HG03520 (cell line): Measurements from ENCODE around the gene IRAG1.
"Not testable (repeated sequence)": the region's sequence is repeated elsewhere in the genome, so short reads cannot be mapped to it uniquely, and the experiment has no call there.

Experiments used
- ATAC-seq: cut with Tn5 transposase; IDR thresholded peaks from one replicate; pipeline ENCODE4 v1.9.1; 2021; ENCODE audit warnings: mild to moderate bottlenecking, moderate library complexity; ENCODE audit not compliant: unreplicated experiment

IRAG1 gene

GRCh38 chr11:10701982-10702381 lies 8.4 kb upstream of the IRAG1 start:
- no peak for ATAC-seq

- no peak for ATAC-seq
Measured at GRCh38 chr11:10699072-10699471, 5.5 kb upstream of the IRAG1 start.

DNA sequence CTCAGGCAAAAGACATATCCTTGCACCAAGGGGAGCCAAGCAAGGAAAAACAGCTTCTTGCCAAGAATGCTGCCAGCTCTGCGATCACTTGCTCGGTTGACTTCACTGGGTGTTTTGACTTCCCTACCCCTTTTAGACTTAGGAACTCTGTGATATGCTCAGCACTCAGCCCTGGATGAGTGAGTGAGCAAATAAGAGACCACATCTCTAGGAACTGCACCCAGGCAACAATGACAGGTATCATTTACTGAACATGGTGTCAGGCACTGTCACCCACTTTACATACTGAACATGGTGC lies 3.7 kb upstream of the IRAG1 start:
- no peak for ATAC-seq

DNA sequence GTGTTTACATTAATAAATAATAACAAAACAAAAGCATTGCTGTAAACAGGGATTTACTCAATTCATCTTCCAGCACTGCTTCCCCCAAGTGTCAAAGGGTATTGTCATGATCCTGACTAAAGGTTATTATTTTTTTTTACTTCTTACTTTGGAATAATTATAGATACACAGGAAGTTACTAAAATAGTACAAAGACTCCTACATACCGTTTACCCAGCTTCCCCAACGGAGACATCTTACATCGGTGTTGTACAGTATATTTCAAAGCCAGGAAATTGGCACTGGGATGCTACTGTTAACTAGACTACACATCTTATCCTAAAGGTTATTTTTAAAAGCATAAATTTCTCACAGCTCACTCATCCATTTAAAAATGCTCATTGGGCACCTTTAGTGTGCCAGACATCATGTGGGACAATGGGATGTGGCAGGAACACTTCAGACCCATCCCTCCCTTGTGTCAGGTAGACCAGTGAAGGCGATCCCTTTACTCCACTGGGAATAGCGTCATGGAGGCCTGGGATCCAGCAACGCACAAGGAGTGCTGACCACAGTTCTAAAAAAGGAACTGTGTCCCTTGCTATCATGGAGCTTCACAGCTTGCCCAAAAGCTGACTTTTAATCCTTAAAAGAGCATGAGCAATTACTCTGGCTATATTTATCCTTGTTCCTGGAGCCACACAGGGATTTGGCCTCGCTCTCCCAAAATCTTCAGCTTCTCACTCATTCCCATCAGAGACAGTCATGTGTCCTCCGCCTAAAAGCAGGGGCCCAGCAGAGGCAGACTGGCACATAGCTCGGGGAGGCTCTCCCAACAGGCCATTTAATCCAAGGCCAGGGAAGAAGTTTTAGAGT lies 3.1 kb upstream of the IRAG1 start:
- ATAC-seq = no peak

DNA sequence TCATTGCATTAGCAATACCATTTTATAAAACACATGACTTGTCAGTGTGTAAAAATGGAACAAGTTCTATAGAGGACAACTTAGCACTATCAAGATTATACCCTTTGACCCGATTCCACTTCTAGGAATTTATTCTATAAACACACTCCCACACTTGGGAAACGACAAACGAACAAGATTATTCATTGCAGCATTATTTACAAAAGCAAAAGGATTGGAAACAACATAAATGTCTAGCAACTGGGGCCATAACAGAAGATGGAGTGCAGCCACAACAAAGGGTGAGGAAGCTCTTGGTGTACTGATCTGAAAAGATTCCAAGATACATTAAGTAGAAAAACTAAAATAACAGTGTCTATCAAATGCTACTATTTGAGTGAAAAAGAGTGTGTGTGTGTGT lies 2.3 kb upstream of the IRAG1 start:
- ATAC-seq = no peak

GRCh38 chr11:10694486-10695239 lies 1.1 kb upstream of the IRAG1 start:
- no peak for ATAC-seq

- ATAC-seq = no peak
Measured at GRCh38 chr11:10692531-10693115, 932 bp downstream of the IRAG1 start.

DNA sequence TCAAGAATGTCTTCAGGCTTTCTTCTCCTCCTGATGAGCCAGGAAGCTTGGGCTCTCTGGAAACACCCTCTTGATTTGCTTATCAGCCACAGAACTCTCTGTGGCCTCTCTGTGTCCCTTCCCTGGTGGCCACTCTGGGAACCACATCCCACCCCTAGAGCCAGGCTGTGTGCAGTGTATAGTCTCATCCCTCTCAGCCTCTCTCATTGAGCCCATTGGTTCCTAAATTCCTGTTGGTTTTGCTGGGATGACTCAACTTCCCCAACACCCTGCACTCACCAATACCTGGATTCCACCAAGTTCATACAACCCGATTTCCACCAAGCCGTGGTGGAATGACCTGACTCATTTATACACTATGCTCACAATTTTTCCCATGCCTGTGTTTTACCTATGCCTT lies 5.2 kb downstream of the IRAG1 start:
- ATAC-seq = no peak

- no peak for ATAC-seq
Measured at GRCh38 chr11:10686311-10686710, 7.2 kb downstream of the IRAG1 start.

- ATAC-seq = no peak
Measured at GRCh38 chr11:10683429-10683828, 10.1 kb downstream of the IRAG1 start.

- ATAC-seq = no peak
Measured at GRCh38 chr11:10680956-10681487, 12.5 kb downstream of the IRAG1 start.

- ATAC-seq = not testable (repeated sequence)
Measured at GRCh38 chr11:10680279-10680678, 13.3 kb downstream of the IRAG1 start.

DNA sequence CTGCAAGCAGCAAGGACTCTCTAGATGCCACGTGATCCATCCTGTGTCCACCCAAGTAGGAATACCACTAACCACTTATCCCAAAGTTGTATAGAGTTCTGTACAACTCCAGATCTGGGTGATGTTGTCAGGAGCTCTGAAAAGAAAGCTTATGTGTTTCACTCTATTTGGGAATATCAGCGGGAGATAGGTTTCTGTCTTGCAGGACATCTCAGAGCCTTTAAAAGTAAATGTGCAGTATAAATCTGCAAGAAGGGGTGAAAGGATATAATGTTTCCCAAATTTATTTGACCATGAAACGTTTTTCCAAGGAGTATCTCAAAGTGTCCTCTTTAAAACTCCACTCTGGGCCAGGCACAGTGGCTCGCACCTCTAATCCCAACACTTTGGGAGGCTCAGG lies 13.9 kb downstream of the IRAG1 start:
- no peak for ATAC-seq

DNA sequence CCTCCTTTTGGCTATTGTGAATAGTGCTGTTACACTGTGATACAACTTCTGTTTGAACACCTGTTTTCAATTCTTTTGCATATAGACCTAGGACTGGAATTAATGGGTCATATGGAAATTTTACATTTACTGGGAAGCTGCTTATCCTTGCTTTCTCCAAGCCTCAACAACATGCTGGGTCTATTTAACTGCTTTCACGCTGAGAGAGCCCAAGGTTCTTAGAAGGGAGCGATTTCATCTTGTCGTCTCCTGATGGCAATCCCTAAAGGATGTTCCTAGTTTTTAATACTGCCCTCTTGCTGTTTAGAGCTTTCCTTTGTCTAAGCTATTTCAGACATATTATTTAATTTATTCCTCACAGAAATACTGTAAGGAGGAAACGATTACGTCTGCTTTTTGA lies 15.5 kb downstream of the IRAG1 start:
- ATAC-seq = no peak

DNA sequence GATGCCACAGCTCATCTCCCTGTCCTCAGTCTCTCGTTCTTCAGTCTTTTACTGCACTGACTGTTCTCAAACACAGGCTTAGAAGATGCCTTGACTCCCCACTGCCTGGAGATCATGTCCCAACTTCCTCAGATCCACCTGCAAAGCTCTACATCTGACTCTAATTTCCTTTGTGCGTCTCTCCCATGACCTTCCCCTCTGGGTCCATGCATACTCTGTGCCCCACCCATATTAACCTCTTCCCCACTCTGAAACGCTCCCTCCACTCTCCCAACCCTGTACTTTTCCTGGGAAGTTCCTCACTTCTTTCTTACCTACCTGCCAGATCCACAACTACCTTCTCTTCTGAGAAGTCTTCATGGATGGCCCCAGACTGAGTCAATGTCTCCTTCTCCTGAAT lies 16.6 kb downstream of the IRAG1 start:
- ATAC-seq = no peak

DNA sequence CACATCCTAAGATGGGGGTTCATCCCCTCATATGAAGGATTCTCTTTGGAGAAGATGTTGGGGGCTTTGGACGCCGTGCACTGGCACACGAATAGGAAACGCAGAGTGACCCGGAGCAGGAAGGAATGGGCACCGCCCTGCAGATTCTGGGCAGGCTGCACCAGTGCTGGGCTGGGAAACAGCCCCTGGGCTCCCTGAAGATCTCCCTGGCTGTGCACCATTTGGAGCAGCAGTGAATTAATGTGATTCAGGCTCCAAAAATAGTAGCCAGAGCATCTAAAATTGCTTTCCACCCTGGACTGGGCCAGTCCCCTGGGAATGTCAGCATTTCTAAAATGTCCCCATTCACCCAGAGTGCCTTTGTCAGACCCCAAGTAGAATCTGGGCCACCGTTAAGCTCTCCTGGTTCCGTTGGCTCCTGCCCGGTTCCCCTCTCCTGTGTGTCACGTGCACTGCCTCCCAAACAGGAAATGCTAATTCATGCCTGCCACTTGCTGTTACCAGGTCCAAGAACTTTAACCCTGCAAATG lies 18.6 kb downstream of the IRAG1 start:
- no peak for ATAC-seq

DNA sequence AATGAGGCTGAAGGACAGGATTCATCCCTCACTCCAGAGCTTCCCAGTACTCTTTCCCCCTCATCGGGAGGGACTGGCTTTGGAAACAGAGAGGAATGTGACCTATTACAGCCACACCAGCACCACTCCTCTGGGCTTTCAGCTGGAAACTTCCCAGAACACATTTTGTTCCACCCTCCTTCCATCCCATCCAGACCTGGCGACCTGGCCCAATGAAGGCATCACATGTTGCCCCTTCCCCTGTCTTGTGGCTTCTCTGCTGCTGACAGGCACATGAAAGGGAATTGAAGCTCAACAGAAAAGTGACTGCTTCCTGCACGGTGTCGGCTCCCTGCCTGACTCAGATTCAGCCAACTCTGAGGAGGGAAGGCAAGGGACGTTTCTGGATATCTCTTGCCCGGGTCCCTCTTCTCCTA lies 19.1 kb downstream of the IRAG1 start:
- ATAC-seq = no peak

DNA sequence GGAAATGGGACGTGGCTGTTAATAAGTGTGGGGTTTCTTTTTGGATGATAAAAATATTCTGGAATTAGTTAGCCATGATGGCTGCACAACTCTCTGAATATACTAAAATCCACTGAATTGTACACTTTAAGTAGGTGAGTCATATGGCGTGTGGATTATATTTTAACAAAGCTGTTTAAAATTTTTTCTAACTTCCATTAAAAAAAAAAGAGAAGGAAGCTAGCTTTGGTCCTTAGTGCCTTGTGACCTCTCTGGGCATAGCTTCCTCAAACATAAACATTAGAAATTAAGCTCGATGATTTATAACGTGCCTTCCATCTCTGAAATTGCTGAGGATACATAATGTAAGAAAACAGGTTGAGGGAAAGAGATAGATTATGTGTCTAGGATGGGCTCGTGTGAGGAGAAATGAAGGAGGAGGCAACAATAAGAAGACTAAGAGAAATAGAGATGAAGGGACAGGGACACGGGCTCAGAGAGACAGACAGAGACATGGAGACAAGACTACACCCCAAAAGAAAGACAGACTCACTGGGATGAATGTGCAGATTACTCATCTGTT lies 20.0 kb downstream of the IRAG1 start:
- ATAC-seq = no peak

DNA sequence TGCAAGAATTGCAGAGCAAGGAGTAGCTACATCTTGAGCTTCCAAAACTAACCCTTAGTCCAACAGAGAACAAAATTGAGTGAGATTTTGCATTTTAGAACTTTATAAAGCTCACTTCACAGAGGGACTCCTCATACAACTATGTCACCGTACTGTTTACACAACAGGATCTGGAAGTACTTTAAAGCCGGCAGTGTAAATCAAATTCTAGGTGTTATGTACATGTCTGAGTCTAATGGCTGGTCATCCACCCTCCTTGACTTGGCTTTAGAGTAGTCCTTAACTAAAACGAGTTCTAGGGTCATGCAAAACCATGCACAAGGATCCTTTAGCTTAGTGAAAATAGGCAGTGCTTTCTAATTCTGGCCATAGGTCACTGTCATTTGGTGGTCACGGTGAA lies 23.5 kb downstream of the IRAG1 start:
- no peak for ATAC-seq

- no peak for ATAC-seq
Measured at GRCh38 chr11:10669258-10670033, 24.1 kb downstream of the IRAG1 start.

DNA sequence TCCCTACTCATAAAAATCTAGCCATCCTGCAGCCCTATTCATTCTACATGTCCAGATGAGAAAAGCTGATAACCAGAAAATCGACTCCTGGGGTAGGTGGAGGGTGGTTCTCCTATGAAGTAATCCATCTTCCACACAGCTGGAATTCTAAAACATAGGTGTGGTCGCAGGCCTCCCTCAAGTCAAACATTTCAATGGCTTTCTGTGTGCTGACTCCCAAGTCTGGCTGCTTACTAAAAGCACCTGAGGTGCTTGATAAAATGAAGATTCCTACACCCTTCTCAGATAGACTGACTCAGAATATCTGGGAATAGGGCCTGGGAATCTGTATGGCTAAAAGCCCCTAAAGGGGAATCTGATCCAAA lies 26.1 kb downstream of the IRAG1 start:
- ATAC-seq = no peak
